Activated T-cell treated with anti-CD3 and anti-CD28 coated beads, Interleukin-2, amount 50 U/mL, for 72 hours (primary cell): ENCODE results near the gene CD3G. TPM values are rescaled to one million over a fixed set of nuclear protein-coding genes. Genes with fewer than 3 reads are reported as not detected.

Source experiments
- ATAC-seq, 2 donors: fragments of 150-1000 bp; cut with Tn5 transposase; replicated peaks in 1 of 2; 2 replicates each; pipeline ENCODE4 v1.10.0; 2021; ENCODE audit warnings: moderate library complexity in 2 of 2, mild to moderate bottlenecking in 1 of 2
- DNase-seq, 2 donors: peaks; one replicate each; pipeline ENCODE4 v3.0.0; 2021 to 2022; ENCODE audit warnings: mixed read lengths in 1 of 2
- H3K27ac Mint-ChIP-seq: one replicate; pipeline ENCODE4 v1.8.0; 2022; ENCODE audit warnings: mild to moderate bottlenecking, moderate library complexity, mixed read lengths
- H3K27me3 Mint-ChIP-seq: one replicate; pipeline ENCODE4 v1.8.0; 2022; ENCODE audit warnings: low read depth, mixed read lengths
- H3K36me3 Mint-ChIP-seq, 2 donors: one replicate each; pipeline ENCODE4 v1.8.0; 2022; ENCODE audit warnings: mixed read lengths in 2 of 2, mild to moderate bottlenecking in 1 of 2; ENCODE audit not compliant: insufficient read depth in 2 of 2
- H3K4me1 Mint-ChIP-seq: one replicate; pipeline ENCODE4 v1.8.0; 2022; ENCODE audit warnings: low read depth, mixed read lengths
- H3K4me3 Mint-ChIP-seq, 2 donors: one replicate each; pipeline ENCODE4 v1.8.0; 2022; ENCODE audit warnings: mild to moderate bottlenecking in 2 of 2, mixed read lengths in 2 of 2, moderate library complexity in 2 of 2
- H3K9me3 Mint-ChIP-seq, 2 donors: one replicate each; pipeline ENCODE4 v1.8.0; 2022; ENCODE audit warnings: mixed read lengths in 2 of 2
- total RNA-seq, 2 donors: library from RNA; stranded (reverse); gene quantifications; one replicate each; pipeline ENCODE4 v1.2.3, GENCODE V29; 2022

CD3G gene
- total RNA-seq, 2 donors from 2014 or later: 125 to 128 TPM

DNA sequence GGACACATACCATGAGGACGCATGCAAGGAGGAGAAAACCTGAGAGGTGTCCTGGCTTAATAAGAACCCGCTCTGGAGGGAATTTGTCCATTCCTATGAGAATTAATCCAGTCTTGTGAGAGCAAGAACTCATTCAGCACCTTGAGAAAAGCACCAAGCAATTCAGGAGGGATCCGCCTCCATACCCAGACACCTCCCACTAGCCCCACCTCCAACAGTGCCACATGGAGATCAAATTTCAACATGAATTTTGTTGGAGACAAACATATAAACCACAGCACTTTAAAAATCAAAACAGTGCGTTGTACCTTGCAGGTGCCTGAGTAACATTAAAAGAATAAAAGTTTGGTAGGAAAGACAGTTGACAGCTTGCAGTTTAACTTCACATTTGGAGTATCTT is 26.6 kb downstream of the CD3G start:
- Mint-ChIP-seq H3K36me3 (peaks cover 5 to 55% of the 10 kb centered on the region in 2 donors), H3K27ac (no peak overlapping the region), H3K4me3 (no peak overlapping the region), H3K27me3 (no peaks in the 10 kb centered on the region), H3K4me1 (peaks cover 5% of the 10 kb centered on the region), H3K9me3 (no peaks in the 10 kb centered on the region)
- ATAC-seq (no peak), DNase-seq (no peak)

DNA sequence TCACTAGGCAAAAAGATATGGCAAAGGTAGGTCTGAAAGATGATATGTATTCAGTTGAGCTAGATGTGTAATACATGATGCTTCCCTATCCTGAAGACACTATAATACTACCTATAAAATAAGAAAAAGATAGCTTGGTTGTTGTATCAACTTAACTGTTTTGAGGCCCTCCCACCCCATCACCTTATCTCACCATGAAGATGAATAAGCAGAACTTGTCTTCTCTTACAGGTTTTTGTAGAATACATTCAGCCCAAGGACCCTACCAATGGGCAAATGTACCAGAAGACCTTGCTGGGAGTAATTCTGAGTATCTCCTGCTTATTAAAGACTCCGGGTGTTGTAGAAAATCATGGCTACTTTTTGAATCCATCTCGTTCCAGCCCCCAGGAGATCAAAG is 29.1 kb downstream of the CD3G start:
- H3K27ac Mint-ChIP-seq: peak overlapping the region; percentile 48
- peaks cover 7% of the 10 kb centered on the region for H3K4me1 Mint-ChIP-seq
- no peaks in the 10 kb centered on the region for H3K27me3 Mint-ChIP-seq
- ATAC-seq: no peak
- no peaks in the 10 kb centered on the region for H3K9me3 Mint-ChIP-seq
- peaks cover 5 to 46% of the 10 kb centered on the region in 2 donors for H3K36me3 Mint-ChIP-seq
- DNase-seq: no peak
- H3K4me3 Mint-ChIP-seq: no peak overlapping the region

DNA sequence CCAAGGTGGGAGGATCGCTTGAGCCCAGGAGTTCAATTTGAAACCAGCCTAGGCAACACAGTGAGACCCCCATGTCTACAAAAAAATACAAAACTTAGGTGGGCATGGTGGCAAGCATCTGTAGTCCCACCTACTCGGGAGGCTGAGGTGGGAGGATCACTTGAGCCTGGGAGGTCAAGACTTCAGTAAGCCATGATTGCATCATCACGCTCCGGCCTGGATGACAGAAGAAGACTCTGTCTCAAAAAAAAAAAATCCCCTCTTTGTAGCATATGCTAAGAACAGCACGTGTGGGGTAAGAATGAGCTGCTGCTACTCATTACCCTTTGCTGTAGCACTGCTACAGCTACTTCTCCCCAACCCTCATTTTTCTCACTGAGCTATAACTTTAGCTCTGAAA is 29.7 kb downstream of the CD3G start:
- H3K9me3 Mint-ChIP-seq: no peaks in the 10 kb centered on the region
- H3K4me1 Mint-ChIP-seq: peaks cover 7% of the 10 kb centered on the region
- ATAC-seq: no peak
- H3K27ac Mint-ChIP-seq: peak overlapping the region; percentile 10
- peaks cover 3 to 41% of the 10 kb centered on the region in 2 donors for H3K36me3 Mint-ChIP-seq
- H3K27me3 Mint-ChIP-seq: no peaks in the 10 kb centered on the region
- DNase-seq: no peak
- H3K4me3 Mint-ChIP-seq: no peak overlapping the region

DNA sequence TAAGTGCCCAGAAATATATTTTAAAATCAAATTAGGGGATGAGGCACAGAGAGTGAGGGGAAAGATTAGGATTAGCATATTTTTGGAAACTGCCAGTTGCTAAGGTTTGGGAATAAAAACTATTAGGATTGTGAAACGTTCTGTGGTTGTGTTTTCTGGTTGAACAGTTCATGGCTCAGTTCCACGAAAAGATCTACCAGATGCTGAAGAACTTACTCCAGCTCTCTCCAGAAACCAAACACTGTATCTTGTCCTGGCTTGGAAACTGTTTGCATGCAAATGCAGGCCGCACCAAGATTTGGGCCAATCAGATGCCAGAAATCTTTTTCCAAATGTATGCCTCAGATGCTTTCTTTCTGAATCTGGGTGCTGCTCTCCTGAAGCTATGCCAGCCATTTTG is 30.6 kb downstream of the CD3G start:
- H3K4me3 Mint-ChIP-seq: no peak overlapping the region
- no peaks in the 10 kb centered on the region for H3K9me3 Mint-ChIP-seq
- ATAC-seq (no peak), DNase-seq (no peak)
- H3K27me3 Mint-ChIP-seq: no peaks in the 10 kb centered on the region
- peaks cover 7% of the 10 kb centered on the region for H3K4me1 Mint-ChIP-seq
- H3K27ac Mint-ChIP-seq: peak overlapping the region; percentile 96
- H3K36me3 Mint-ChIP-seq: peaks cover 3 to 35% of the 10 kb centered on the region in 2 donors

DNA sequence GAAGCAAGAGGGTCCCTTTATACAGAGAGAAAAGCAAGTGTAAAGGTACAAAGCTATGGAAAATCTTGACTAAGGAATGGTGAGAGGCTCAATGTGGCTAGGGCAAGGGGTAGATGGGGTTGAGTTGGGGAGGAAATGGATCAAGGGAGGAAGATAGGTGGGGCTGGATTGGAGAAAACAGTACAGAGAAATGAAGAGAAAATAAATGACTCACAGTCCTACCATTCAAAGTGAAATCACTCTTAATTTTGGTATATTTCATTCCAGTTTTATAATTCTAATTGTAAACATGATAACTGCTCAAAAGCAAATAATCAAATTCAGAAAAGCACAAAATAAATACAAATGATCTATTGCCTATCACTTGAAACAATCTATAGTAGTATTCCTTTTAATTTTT is 31.8 kb downstream of the CD3G start:
- DNase-seq (no peak), ATAC-seq (no peak)
- no peak overlapping the region for H3K4me3 Mint-ChIP-seq
- no peaks in the 10 kb centered on the region for H3K27me3 Mint-ChIP-seq
- peaks cover 3 to 36% of the 10 kb centered on the region in 2 donors for H3K36me3 Mint-ChIP-seq
- H3K4me1 Mint-ChIP-seq: peaks cover 7% of the 10 kb centered on the region
- H3K9me3 Mint-ChIP-seq: no peaks in the 10 kb centered on the region
- H3K27ac Mint-ChIP-seq: peak overlapping the region; percentile 96

DNA sequence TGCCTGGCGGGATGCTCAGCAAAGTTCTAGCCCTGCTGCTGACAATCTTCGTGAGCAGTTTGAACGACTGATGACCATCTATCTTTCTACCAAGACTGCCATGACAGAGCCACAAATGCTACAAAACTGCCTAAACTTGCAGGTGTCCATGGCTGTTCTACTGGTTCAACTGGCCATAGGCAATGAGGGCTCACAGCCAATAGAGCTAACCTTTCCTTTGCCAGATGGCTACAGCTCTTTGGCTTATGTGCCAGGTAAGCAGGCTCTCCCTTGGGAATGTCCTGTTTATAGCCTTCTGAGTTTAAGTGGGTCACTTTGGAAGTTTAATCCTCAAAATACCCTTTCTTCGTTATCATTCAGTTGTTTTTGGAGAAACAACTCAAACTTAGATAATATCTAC is 35.4 kb downstream of the CD3G start:
- Mint-ChIP-seq H3K36me3 (peaks cover 5 to 31% of the 10 kb centered on the region in 2 donors), H3K4me3 (no peak overlapping the region), H3K4me1 (peaks cover 7% of the 10 kb centered on the region), H3K27ac (peak overlapping the region; percentile 10), H3K27me3 (no peaks in the 10 kb centered on the region), H3K9me3 (no peaks in the 10 kb centered on the region)
- DNase-seq (no peak), ATAC-seq (no peak)

DNA sequence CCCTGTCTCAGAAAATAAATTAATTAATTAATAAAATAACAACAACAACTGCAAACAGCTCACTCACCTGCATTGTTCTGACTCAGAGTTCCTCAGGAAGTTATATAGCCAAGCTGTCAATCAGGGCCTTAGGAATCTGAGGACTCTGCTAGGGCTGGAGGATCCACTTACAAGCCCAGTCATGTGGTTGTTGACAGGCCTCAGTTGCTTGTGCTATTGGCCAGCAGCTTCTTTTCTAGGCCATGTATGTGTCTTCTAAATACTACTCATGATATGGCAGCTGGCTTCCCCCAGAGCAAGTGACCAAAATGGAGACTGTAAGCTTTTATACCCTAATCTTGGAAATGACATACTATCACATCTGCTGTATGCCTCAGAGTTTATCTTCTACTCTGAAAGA is 36.4 kb downstream of the CD3G start:
- no peak for ATAC-seq
- H3K36me3 Mint-ChIP-seq: peaks cover 7 to 33% of the 10 kb centered on the region in 2 donors
- no peaks in the 10 kb centered on the region for H3K9me3 Mint-ChIP-seq
- no peak overlapping the region for H3K27ac Mint-ChIP-seq
- H3K27me3 Mint-ChIP-seq: no peaks in the 10 kb centered on the region
- no peak for DNase-seq
- H3K4me3 Mint-ChIP-seq: no peak overlapping the region
- peaks cover 5% of the 10 kb centered on the region for H3K4me1 Mint-ChIP-seq

DNA sequence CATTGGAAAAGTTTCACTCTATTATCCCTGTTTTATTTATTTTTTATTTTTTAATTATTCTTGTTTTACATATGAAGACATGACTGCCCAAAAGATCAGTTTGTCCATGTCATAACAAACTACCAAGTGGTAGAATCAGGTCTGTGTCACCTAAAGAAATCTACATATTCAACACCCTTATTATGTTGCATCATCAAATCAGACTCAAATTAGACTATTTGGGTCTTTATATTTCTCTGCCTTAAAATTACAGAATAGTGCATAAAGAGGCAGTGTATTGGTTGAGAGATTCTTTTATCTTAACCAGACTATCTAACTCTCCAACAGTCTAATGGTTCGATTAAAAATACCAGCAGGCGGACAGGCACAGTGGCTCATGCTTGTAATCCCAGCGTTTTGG is 38.8 kb downstream of the CD3G start:
- no peaks in the 10 kb centered on the region for H3K9me3 Mint-ChIP-seq
- H3K4me3 Mint-ChIP-seq: no peak overlapping the region
- ATAC-seq (no peak), DNase-seq (no peak)
- no peak overlapping the region for H3K27ac Mint-ChIP-seq
- peaks cover 12 to 46% of the 10 kb centered on the region in 2 donors for H3K36me3 Mint-ChIP-seq
- no peaks in the 10 kb centered on the region for H3K4me1 Mint-ChIP-seq
- H3K27me3 Mint-ChIP-seq: no peaks in the 10 kb centered on the region

DNA sequence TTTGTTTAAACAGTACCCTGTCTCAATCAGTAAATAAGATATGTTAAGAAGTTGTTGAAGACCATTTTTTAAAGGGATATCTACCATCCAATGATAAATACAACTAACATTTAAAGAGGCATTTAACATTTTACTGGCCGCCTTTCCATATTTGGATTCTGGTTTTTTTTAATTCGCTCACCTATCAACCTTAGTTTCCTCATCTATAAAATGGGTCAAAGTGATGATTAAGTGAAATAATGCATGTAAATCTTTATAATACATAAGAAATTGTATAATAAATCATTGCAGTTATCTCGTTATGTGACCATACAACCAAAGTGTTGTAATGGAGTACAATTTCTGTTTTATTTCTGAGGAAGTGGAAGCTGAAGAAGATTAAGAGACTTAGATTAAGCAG is 39.5 kb downstream of the CD3G start:
- Mint-ChIP-seq H3K27me3 (no peaks in the 10 kb centered on the region), H3K36me3 (peaks cover 12 to 46% of the 10 kb centered on the region in 2 donors), H3K27ac (no peak overlapping the region), H3K4me3 (no peak overlapping the region), H3K4me1 (no peaks in the 10 kb centered on the region), H3K9me3 (no peaks in the 10 kb centered on the region)
- DNase-seq (no peak), ATAC-seq (no peak)

DNA sequence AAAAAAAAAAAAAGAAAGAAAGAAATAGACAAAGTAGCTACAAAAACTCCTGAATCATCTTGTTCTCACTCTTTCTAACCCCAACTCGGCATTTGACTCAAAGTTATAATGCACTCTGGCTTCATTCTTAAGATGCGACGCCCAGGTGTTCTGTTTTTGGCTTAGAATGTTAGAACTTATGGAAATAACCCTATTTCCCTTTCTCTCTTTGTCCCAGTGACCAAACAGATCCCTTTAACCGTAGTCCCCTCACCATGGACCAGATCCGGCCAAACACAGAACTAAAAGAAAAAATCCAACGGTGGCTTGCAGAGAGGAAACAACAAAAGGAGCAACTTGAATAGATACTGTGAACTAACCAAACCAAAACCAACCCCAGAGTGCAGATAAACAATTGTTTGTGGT is 52.0 kb downstream of the CD3G start:
- ATAC-seq (peak; percentile 36 to 52), DNase-seq (peak in 1 of 2 donors; percentile 32)
- H3K4me3 Mint-ChIP-seq: peak overlapping the region; percentile 50 to 83
- peak overlapping the region; percentile 91 for H3K27ac Mint-ChIP-seq
- H3K36me3 Mint-ChIP-seq: peaks cover 0 to 24% of the 10 kb centered on the region in 2 donors
- H3K9me3 Mint-ChIP-seq: no peaks in the 10 kb centered on the region
- H3K4me1 Mint-ChIP-seq: peaks cover 53% of the 10 kb centered on the region
- H3K27me3 Mint-ChIP-seq: no peaks in the 10 kb centered on the region

DNA sequence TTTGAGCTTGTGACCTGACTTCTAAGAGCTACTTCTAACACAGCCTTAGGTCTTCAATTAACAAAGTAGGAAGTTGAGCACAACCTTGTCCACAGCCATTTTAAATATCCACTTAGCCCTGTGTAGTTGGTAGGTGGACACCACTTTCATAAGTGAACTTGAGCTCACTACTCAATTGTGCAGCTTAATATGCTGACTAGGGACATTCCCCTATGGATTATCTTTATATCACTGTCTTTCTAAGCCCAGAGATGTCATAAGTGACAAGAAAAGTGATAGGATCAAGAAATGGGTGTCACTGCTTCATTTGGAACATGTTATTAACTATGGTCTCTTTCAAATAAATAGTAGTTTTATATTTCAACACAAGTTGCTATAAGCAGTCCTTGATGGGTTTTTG is 53.3 kb downstream of the CD3G start:
- H3K9me3 Mint-ChIP-seq: no peaks in the 10 kb centered on the region
- DNase-seq: no peak
- H3K27ac Mint-ChIP-seq: peak overlapping the region; percentile 100
- H3K27me3 Mint-ChIP-seq: no peaks in the 10 kb centered on the region
- H3K4me1 Mint-ChIP-seq: peaks cover 60% of the 10 kb centered on the region
- ATAC-seq: no peak
- peaks cover 2 to 29% of the 10 kb centered on the region in 2 donors for H3K36me3 Mint-ChIP-seq
- no peak overlapping the region for H3K4me3 Mint-ChIP-seq

DNA sequence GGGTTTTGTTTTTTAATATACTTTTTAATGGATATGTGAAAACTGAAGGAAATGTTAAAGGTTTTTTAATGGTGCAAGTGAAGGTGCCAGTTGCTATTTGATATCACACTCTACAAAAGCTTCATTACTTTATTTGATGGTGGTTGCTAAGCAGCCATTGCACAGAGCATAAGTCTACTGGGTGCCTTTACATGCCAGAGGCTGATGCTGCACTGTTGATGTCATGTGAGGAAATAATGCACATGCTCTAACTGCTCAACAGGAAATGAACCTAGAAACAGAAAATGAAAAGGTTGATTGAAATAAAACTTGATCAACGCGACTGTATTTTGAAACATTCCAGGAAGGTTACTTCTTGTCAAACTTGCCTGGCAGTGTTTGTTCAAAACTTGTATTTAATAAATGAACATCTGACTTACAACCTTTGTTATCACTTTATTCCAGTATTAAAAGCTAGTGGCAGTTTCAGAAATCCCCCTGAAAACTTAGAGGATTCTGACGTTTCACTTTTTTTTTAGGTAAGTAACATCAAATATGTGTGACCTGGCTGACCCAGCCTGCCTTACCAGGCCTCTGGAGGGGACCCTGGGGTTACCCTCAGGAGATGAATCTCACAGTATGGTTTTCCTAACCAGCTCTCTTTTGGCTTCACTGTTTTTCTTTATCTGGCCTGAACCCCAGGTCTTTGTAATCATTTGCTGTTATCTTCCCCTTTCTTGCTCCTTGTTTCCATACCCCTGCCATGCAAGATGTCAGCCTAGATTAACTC is 54.8 kb downstream of the CD3G start:
- Mint-ChIP-seq H3K9me3 (no peaks in the 10 kb centered on the region), H3K27me3 (no peaks in the 10 kb centered on the region), H3K27ac (peak overlapping the region; percentile 100), H3K36me3 (peaks cover 2 to 23% of the 10 kb centered on the region in 2 donors), H3K4me1 (peaks cover 70% of the 10 kb centered on the region), H3K4me3 (peak overlapping the region; percentile 96 to 98)
- ATAC-seq (peak; percentile 82 to 86), DNase-seq (peak; percentile 56 to 58)

DNA sequence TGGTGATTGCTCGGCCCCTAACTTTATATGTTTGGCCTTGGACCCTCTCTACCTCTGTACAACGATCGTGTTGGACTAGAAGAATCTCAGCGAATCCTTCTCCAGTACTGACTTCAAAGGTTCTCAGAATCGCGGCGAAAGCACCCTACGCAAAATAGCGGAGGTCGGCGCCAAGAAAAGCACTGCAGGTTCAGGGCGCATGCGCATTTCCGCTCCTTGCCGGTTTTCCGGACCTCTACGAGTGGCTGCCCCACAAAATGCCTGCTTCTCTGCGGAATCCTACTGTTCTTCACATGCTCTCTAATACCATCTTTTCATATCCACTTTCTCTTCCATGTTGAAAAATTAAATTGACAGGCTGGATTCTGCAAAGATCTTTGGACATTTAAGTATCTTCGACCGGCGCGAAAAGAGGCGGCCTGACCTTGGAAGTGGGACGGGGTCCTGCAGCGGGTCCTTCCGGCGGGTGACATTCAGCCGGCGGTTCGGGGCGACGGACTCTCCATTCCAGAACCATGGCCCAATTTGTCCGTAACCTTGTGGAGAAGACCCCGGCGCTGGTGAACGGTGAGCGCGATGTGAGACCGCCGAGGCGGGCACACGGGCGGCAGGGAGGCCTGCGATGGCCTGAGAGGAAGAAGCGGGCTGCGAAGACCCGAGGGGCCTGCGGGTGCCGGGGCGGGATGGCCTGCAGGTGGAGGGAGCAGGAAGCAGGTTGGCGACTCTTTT is 57.2 kb downstream of the CD3G start, which contains the start of gene ATP5MG:
Gene ATP5MG (plus strand): TSS at position 456 of the 729 bp plus-strand sequence. CDS start 60 bp downstream, at position 516.
- Mint-ChIP-seq H3K36me3 (peaks cover 6 to 13% of the 10 kb centered on the region in 2 donors), H3K4me1 (peaks cover 83% of the 10 kb centered on the region), H3K27ac (peak within 1 kb of the TSS; percentile 100), H3K4me3 (peak within 1 kb of the TSS; percentile 96 to 98), H3K27me3 (no peaks in the 10 kb centered on the region), H3K9me3 (no peaks in the 10 kb centered on the region)
- peak; percentile 92 to 94 for DNase-seq
- ATAC-seq: peak; percentile 67 to 69
